ENCODE results near the gene SLC17A9. TPM values are rescaled to one million over a fixed set of nuclear protein-coding genes. Genes with fewer than 3 reads are reported as not detected.

The SLC17A9 gene, protein sequence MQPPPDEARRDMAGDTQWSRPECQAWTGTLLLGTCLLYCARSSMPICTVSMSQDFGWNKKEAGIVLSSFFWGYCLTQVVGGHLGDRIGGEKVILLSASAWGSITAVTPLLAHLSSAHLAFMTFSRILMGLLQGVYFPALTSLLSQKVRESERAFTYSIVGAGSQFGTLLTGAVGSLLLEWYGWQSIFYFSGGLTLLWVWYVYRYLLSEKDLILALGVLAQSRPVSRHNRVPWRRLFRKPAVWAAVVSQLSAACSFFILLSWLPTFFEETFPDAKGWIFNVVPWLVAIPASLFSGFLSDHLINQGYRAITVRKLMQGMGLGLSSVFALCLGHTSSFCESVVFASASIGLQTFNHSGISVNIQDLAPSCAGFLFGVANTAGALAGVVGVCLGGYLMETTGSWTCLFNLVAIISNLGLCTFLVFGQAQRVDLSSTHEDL
- total RNA-seq, result 0.76 TPM

DNA sequence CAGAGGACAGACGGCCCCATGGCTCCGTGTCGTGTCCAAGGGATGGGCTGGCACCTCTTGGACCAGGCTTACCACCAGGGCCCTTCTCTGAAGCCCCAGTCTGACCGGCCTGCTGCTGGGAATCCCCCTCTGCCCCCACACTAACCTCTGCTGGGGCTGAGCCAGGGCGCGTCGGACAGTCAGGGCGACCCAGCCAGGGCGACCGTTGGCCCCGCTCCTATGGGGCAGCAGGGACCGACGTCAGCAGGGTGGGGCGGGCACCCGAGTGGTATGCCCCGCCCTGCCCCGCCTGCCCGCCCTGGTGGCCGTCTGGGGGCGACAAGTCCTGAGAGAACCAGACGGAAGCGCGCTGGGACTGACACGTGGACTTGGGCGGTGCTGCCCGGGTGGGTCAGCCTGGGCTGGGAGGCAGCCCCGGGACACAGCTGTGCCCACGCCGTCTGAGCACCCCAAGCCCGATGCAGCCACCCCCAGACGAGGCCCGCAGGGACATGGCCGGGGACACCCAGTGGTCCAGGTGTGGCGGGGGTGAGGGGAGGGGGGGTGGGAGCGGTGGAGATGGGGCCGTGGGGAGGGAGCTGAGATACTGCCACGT lies at the start of gene SLC17A9:
TSS of gene SLC17A9 (plus strand) at position 337 of the 595 bp plus-strand sequence. CDS start at position 459, 122 bp downstream.
- ATAC-seq, result peak; percentile 45

DNA sequence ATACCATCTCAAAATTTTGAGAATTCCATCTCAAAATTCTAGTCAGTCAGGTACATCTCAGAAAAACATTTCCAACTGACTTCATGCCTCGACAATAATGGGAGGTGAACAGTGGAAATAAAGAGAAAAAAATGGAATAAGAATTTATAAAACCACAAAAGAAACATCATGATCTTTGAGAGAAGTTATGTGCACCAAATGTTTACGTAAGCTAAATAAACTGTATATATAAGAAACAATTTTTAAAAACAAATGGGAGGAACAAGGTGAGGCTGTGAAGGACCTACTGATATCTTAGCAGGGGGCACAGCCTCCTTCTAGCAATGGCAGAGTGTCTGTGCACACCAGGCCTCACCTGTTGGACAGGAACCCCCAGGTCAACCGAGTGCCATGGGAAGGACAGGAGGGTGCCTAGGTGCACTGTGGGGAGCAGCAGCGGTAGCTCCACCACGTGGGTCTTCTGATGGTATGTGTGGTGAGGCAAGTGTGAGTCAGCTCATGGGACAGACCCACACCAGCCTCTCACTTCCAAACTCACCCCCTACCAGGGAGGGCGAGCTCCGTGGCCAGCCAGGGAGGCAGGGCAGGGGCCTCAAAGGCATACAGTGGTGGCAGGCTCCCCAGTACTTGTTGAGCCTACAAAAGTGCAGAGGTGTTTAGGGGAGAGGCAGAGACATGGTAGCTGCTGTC lies 49.4 kb upstream of the SLC17A9 start:
- ATAC-seq, result no peak

DNA sequence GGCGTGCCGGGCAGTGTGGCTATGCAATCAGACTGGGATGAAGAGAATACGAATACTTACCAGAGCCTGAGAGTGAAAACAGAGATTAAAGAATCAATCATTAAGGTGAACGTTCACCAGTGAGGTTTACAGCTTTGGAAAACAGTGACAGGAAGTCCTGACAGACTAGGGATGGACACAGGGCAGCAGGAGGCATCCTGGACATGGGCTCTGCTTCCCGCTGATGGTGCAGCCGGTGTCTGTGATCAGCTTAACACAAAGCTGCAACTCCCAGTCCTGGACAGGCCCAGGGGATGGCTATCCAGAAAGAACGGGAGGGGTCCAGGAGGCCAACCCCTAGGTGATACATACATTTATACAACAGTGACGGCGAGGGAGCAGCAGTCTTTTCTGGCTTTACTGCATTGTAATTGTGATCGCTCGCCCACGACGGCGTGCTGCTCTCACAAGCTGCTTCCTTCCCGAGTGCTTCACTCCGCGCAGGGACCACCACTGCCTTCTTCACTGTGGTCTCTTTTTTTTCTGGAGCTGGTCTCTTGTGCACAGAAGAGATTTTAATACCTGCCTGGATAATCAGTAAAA lies 46.9 kb upstream of the SLC17A9 start:
- no peak for ATAC-seq

DNA sequence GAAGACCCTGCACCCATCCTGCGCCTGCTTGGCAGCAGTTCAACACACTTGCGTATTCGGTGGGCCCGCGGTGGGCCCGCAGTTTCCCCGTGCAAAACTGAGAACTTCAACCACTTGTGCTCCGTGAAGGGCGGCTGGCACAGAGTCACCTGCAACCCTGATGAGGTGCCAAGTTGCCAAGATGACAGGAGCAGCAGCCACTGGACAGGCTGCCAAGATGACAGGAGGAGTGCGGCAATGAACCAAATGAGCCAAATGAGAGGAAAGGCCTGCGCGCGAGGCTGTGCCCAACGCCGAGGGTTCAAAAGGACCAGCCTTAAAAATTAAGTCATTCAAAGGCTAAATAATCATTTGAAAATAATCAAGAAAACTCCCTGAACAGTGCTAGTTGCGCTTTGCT lies 46.3 kb upstream of the SLC17A9 start:
- no peak for ATAC-seq

DNA sequence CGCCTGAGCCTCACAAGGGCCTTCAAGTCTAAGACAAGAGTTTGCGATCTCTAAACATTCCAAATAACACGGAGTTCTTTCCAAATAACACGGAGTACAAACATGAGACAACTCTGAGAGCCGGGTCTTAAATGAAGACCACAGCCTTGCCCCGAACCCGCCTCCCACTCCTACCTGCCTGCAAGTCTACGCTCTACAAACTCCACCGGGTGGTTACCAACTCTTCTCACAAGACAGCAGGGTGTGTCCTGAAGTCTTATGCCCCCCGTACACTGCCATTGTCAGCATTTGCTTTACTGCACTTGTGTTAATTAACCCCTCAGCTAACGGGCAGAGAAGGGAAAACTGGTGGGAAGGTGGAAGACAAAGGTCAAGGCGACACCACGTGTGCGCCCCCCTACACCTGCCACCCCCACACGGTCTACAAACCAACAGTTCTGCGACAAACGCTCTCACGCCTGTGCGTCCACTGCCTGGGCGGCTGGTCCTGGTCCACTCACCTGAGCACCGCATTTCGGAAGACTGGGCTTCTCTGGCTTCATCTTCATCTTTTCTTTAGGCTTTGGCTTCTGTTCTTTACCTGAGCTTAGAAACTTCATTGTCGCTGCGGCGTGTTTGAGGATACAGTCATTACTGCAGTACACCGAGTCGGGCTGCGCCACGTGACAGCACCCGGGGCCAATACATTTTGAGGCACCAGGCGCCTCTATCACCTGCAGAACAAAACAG lies 45.7 kb upstream of the SLC17A9 start:
- no peak for ATAC-seq

DNA sequence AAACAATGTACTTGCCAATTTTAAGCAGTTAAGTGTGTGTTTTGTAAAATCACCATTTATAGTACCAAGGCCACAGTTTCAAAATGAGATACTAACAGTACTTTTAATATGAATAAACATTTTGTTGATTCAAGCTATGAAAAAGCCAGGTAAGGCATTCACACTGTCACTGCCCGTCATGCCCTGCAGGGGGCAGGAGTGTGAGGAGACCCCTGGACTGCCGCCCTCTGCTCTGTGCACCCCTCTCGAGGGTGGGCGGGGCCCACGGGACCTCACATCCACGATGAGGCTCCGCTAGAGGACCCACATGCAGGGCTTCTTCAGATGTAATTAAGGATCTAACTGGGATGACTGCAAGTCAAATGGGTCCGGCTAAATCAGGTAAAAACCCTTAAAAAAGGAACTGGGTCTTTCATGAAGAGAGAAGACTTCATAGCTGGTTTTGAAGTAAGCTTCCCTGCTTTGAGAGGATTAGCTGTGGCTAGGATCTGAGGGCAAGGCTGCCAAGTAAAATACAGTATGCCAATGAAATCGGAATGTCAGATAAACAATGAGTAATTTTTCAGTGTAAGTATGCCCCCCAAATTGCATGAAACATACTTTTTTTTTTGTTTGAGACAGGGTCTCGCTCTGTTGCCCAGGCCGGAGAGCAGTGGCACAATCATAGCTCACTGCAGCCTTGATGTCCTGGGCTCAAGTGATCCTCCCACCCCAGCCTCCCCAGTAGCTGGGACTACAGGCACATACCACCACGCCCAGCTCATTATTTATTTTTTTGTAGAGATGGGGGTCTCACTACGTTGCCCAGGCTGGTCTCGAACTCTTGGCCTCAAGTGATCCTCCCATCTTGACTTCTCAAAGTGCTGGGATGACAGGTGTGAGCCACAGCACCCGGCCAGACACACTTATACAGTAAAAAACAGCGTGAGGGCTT lies 44.9 kb upstream of the SLC17A9 start:
- ATAC-seq, result no peak

DNA sequence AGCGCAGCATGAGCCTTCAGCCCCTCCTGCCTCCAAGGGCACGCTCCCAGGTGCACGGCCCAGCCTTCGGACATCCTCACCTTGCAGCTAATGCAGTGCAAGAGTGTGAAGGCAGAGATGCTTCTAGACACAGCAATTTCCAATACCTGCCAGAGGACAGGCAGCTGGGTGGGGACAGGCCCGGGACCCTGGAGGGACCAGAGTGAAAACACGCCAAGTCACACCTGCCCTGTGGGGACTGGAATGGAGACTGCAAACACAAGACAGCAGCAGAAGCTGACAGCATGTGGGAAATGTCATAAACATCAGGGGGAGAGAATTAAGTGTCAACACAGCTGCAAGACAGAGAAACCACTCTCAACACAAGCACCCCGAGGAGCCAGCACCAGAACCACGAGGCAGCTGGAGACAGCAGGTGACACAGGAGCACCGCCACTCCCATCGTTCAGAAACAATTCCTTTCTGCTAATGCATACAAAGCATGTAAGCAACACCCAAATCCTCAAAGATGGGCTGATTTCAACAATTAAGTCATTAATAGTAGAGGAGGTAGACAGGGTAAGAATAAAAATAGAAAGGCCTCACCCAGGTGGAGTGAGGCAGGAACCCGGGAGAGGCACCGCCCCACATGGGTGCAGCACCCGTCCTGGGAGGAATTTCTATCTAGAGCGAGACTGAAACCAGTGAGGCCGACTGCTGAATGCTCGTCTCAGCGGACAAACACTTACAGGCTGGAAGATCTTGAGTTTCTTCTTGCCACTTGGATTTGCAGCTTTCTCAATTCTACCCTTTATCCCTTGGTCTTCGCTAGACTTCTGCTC lies 43.3 kb upstream of the SLC17A9 start:
- ATAC-seq, result peak; percentile 33

DNA sequence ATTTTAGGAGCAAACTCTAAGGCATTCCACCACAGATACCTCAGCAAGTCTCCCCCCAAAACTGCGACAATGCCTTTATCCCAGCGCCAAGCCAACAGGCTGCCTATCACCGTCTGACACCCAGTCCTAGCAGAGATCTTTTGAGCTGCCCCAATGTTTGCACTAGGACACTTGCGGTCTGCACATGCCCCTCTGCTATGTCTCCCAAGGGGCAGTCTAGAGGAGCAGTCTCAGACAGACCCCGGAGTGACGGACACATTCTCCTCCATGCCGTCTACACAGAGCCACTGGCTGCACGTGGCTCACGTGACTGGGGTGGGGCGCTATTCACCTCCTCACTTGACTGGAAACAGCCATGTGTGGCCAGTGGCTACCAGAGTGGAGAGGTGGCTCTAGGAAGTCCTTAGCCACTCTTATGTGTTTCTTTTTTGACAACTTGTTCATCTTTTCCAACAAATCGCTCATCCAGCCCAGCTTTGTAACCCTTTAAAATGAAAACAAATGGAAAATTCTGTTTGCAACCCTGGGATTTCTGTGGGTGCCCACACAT lies 42.2 kb upstream of the SLC17A9 start:
- no peak for ATAC-seq

DNA sequence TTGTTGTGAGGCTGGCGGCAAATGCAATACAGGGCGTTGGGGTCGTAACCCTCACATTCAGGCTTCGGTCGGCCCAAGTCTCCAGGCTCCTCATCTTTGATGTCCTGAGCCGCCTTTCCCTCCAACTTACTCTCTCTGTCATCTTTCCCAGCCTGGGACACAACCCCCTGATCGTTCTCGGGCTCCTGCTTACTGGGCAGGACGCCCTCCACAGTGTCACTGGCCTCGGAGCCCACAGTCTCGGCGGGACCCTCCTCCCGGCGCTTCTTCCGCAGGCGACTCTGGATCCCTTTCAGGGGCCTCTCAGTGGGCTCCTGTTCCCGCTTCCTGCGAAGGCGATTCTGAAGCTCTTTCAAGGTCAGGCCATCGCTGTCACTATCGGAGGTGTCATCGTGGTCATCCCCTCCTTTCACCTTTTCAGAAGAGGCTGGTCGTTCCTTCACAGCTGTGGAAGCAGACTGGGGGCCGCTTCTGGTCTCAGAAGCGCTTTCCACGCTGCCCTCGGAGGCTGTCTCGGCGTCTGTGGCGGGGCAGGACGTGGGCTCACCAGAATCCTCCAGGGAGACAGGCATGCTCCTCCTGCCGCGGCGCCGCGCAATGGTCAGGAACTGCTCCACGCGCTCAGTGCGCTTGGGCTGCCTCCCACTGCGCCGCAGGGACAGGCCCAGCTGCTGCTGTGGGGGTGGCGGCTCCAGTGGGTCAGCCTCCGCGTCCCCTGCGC lies 41.6 kb upstream of the SLC17A9 start:
- ATAC-seq, result no peak

DNA sequence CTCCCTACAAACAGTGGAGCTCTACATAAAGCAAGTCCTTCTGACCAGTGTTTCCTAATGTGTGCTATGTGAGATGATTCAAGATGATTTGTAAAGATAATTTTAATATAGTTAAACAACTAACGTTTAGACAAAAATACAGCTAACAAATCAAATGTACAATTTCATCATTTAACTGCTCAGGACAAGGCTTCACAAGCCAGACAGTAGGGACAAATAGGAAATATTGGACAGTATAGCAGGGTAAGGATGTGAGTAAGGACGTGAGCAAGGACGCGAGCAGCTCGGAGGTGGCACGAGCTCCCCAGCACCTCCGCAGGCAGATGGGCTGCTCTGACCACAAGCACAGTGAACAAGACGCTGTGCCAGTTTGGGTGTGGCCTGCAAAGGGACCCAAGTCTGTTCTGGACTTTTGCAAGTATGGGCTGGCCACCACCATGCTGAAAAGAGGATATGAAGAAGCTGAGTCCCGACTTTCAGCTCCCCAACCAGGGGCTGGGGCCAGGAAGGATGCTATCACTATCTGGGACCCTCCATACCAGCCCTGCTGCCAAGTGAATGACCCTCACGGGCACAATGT lies 40.7 kb upstream of the SLC17A9 start:
- no peak for ATAC-seq

DNA sequence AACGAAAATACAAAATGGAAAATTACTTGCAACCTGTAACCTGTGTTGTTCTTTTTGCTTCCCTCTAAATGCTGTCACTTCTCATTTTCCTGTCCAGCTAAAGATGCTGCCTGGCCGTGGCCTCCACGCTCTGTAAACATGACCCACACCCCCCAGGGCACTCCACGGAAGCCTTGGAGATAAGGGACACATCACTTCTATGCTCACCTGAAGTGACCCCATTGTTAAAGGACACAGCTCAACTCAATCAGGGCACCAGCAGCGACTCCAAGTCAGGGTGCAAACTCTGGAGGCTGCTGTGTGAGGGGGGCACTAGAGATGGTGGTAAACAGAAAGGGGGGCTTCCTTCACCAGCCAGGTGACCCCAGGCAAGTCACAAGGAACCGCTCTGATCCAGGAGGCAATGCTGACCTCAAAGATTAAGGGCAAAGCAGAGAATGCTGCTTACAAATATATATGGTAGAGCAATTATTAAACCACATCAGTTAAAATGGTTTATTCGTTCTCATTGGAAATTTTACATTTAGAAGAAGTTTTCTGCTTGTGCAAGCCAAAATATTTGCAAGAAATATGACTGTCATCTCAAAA lies 39.4 kb upstream of the SLC17A9 start:
- no peak for ATAC-seq

DNA sequence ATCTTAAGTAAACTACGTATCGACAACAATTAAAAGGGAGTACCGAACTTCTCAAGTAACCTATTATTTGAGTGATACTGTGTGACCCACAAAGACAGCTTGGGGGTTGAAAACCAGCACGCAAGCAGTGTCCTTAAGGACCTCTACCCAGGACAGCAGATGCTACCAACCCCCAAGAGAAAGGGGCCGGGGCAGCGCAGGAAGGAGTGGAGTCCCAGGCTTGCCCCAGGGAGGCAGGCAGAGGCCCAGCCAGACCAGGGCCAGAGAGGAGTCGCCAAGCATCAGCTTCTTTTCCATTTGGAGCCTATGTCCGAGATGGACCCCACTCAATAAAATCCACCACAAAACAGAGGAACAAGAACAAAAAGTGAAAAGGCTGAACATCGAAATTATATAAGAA lies 38.1 kb upstream of the SLC17A9 start:
- ATAC-seq, result no peak

DNA sequence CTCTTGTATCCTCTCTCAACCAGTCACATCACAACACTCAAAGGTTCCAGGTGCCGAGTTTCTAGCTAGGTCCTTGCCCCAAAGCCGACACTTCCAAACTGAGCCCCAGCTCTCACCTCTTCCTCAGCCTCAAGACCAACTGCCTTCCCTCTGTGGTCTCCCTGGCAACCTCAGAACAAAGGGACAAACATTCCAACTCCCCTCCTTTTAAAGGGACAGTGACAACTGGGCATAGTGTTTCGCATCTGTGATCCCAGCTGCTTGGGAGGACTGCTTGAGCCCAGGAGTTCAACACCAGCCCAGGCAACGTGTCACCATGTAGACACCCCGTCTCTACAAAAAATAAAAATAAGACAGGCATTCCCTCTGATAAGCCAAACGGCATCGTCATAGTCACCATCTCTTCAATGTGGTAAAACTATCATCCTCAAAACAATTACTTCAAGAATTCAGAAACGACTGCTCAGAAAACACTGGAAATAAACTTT lies 37.5 kb upstream of the SLC17A9 start:
- no peak for ATAC-seq

DNA sequence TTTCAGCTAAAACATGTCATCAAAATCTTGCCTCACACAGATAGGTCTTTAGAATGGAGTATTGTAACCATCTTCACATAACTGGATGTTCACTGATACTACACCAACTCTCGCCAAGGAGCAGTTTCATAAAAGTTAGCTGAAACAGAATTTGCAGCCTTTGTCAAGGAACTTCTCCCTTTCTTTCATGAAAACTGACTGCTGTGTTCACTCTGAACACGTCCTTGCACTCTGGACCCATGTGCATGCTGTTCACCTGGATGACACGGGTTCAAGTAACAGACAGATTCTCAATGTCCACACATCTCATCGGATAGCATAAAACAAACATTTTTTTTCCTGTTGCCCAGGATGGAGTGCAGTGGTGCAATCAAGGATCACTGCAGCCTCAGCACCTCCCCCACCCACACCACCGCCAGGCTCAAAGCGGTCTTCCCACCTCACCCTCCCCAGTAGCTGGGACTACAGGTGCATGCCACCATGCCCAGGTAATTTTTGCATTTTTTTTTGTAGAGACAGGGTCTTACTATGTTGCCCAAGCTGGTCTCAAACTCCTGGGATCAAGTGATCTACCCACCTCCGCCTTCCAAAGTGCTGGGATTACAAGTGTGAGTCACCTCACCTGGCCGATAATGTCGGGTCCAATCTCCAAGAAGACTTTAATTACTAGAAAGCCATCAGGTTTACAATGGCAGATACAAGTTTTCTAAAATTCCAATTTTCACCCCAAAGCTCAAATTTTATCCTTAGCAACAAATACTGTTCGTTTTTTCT lies 35.6 kb upstream of the SLC17A9 start:
- ATAC-seq, result no peak

DNA sequence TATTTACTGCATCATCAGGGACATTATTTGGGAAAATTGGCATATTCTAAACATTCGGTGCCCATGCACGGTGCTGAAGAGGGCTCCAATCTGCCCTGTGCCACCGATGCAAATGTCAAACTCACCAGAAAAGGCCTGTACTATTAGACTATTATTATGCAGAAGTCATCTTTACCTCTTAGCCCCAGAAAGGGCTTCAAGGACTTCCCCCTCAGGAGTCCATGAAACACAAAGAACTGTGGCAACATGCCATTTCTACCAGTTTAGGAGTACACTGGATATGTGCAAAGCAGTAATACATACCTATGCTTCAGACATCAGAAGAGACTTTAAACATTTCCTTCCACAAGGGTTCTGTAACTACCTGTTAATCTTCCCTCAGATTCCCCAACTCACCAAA lies 34.8 kb upstream of the SLC17A9 start:
- ATAC-seq, result no peak

DNA sequence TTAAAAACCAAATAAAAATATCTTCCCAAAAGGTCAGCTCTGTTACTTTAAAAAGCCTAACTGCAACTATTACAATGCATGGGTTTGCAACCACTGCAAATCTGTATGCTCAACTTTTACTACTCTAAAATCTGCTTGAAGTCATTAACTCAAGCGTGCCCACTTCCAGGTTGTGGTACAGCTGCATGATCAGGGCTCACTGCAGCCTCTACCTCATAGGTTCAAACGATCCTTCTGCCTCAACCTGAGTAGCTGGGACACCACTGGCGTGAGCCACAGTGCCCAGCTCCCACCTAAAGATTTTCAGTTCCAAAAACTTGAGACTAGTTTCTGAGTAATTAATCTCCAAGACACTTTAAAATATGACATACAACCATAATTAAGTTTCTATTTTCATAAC lies 34.4 kb upstream of the SLC17A9 start:
- no peak for ATAC-seq

DNA sequence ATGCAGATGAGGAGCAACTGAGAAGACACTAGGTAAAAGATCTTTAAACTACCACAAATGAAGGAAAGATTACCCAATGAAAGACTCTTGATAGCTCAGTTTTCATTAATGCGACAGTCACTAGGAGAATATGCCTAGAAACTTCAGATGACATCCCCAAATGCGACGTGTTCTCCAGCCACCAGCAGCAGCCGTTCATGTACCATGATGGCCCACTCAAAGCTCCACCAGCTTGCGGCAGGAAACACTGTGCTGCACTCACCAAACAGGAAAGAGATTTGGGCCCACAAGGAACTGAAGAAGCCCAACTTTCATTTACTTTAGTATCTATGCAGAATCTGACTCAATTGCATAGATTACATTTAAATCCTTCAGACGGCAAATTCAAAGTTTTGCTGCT lies 33.7 kb upstream of the SLC17A9 start:
- ATAC-seq, result no peak
